Panc1 (cell line): ENCODE results near the gene MLPH.

Experiments
- CTCF ChIP-seq: fragments of 450-650 bp; IDR thresholded peaks from 2 replicates; pipeline ENCODE4 v1.5.1; 2017; ENCODE audit warnings: mild to moderate bottlenecking
- POLR2AphosphoS5 ChIP-seq: IDR thresholded peaks from 2 replicates; pipeline ENCODE4 v1.6.1; 2012; ENCODE audit warnings: mild to moderate bottlenecking, low read depth, low read length, moderate library complexity
- REST ChIP-seq, 2 experiments: IDR thresholded peaks; 2 replicates each; pipeline ENCODE4 v1.6.1; 2011 to 2012; ENCODE audit warnings: low read depth in 2 of 2, control low read depth in 1 of 2, low read length in 1 of 2, mild to moderate bottlenecking in 1 of 2, moderate library complexity in 1 of 2; ENCODE audit not compliant: insufficient read depth in 1 of 2
- TCF7L2 ChIP-seq: IDR thresholded peaks from 2 replicates; pipeline ENCODE4 v1.6.1; 2011; ENCODE audit warnings: mild to moderate bottlenecking, low read depth, low read length, inconsistent platforms

GRCh38 chr2:237533668-237534161 is 46.7 kb downstream of the MLPH start:
- TF ChIP-seq CTCF (no peak), REST (IDR thresholded peaks at IDR 0.05; ENCODE audit: insufficient read depth in 1 of 2, low read depth in 2 of 2, low read length in 1 of 2) (no peak), POLR2AphosphoS5 (no peak), TCF7L2 (no peak)
